CD14-positive monocyte (primary cell): ENCODE data around the gene ASAP3. TPM values are rescaled to one million over a fixed set of nuclear protein-coding genes. Genes with fewer than 3 reads are reported as not detected.

ENCODE experiments used
- DNase-seq, 3 donors: peaks; one replicate each; pipeline ENCODE4 v3.0.0-alpha.2; 2011 to 2022
- H2AFZ ChIP-seq: 2 replicates; pipeline ENCODE4 v1.6.0; 2012; ENCODE audit warnings: mild to moderate bottlenecking, low read depth, low read length, inconsistent platforms; ENCODE audit not compliant: insufficient read depth, poor library complexity, severe bottlenecking
- H3K27ac ChIP-seq, 2 donors: 1 replicate in 1 of 2; 2 replicates in 1 of 2; pipeline ENCODE4 v1.5.1; 2012 to 2013; ENCODE audit warnings: low read length in 2 of 2, control low read depth in 1 of 2, inconsistent platforms in 1 of 2, low read depth in 1 of 2, mild to moderate bottlenecking in 1 of 2
- H3K27me3 ChIP-seq, 2 donors: one replicate each; pipeline versions ENCODE4 v1.6.0 to v1.6.1; 2011 to 2013; ENCODE audit warnings: low read length in 2 of 2; ENCODE audit not compliant: control insufficient read depth in 2 of 2, insufficient read depth in 2 of 2
- H3K36me3 ChIP-seq, 2 donors: replicated peaks in 1 of 2; 1 replicate in 1 of 2; 2 replicates in 1 of 2; pipeline versions ENCODE4 v1.5.1 to v1.6.1; 2012 to 2013; ENCODE audit warnings: low read length in 2 of 2, control low read depth in 1 of 2, inconsistent platforms in 1 of 2, mild to moderate bottlenecking in 1 of 2; ENCODE audit not compliant: insufficient read depth in 2 of 2, control insufficient read depth in 1 of 2
- H3K4me1 ChIP-seq, 2 donors: 1 replicate in 1 of 2; 2 replicates in 1 of 2; pipeline versions ENCODE4 v1.5.1 to v1.6.1; 2012 to 2013; ENCODE audit warnings: low read length in 2 of 2, control low read depth in 1 of 2, inconsistent platforms in 1 of 2, mild to moderate bottlenecking in 1 of 2, moderate library complexity in 1 of 2; ENCODE audit not compliant: insufficient read depth in 2 of 2, control insufficient read depth in 1 of 2
- H3K4me2 ChIP-seq: replicated peaks from 2 replicates; pipeline ENCODE3; 2012; ENCODE audit warnings: low read length, moderate library complexity, mild to moderate bottlenecking; ENCODE audit not compliant: poor library complexity, severe bottlenecking; ENCODE audit errors: extremely low read depth
- H3K4me3 ChIP-seq, 3 experiments: fragments of 200-600 bp in 1 of 3; sonication (generic) in 1 of 3; replicated peaks in 1 of 3; 1 replicate in 2 of 3; 2 replicates in 1 of 3; pipeline ENCODE4 v1.5.1; 2011 to 2013; ENCODE audit warnings: low read length in 3 of 3, mild to moderate bottlenecking in 3 of 3, control low read depth in 2 of 3, low read depth in 2 of 3, inconsistent platforms in 1 of 3, moderate library complexity in 1 of 3
- H3K79me2 ChIP-seq: 2 replicates; pipeline ENCODE4 v1.6.0; 2012; ENCODE audit warnings: mild to moderate bottlenecking, control low read depth, inconsistent platforms, low read length, moderate library complexity; ENCODE audit not compliant: insufficient read depth
- H3K9ac ChIP-seq: 2 replicates; pipeline ENCODE4 v1.6.0; 2017; ENCODE audit warnings: low read length, mild to moderate bottlenecking; ENCODE audit not compliant: insufficient read depth, poor library complexity, severe bottlenecking
- H3K9me3 ChIP-seq, 2 donors: replicated peaks in 1 of 2; 1 replicate in 1 of 2; 2 replicates in 1 of 2; pipeline versions ENCODE4 v1.5.1 to v1.6.1; 2012 to 2013; ENCODE audit warnings: low read length in 2 of 2, control low read depth in 1 of 2; ENCODE audit not compliant: control insufficient read depth in 1 of 2, insufficient read depth in 1 of 2
- H4K20me1 ChIP-seq: 2 replicates; pipeline ENCODE4 v1.6.0; 2012; ENCODE audit warnings: mild to moderate bottlenecking, low read length, control low read depth, moderate library complexity; ENCODE audit not compliant: insufficient read depth
- H3K27ac Mint-ChIP-seq, 7 donors: one replicate each; pipeline ENCODE4 v1.8.0; 2020; ENCODE audit warnings: mild to moderate bottlenecking in 7 of 7, mixed read lengths in 7 of 7, moderate library complexity in 6 of 7, inconsistent platforms in 2 of 7
- H3K27me3 Mint-ChIP-seq, 3 donors: one replicate each; pipeline ENCODE4 v1.8.0; 2021 to 2022; ENCODE audit warnings: low read depth in 3 of 3, mild to moderate bottlenecking in 3 of 3, mixed read lengths in 3 of 3, moderate library complexity in 3 of 3, inconsistent platforms in 1 of 3
- H3K36me3 Mint-ChIP-seq, 2 donors: one replicate each; pipeline ENCODE4 v1.8.0; 2020; ENCODE audit warnings: mixed read lengths in 2 of 2, inconsistent platforms in 1 of 2, mild to moderate bottlenecking in 1 of 2
- H3K4me1 Mint-ChIP-seq: one replicate; pipeline ENCODE4 v1.8.0; 2020; ENCODE audit warnings: mild to moderate bottlenecking, mixed read lengths
- H3K4me3 Mint-ChIP-seq, 2 donors: one replicate each; pipeline ENCODE4 v1.8.0; 2020; ENCODE audit warnings: mild to moderate bottlenecking in 2 of 2, mixed read lengths in 2 of 2, moderate library complexity in 1 of 2
- H3K9me3 Mint-ChIP-seq, 7 donors: one replicate each; pipeline ENCODE4 v1.8.0; 2020 to 2022; ENCODE audit warnings: mixed read lengths in 7 of 7, mild to moderate bottlenecking in 6 of 7, moderate library complexity in 6 of 7, inconsistent platforms in 2 of 7
- WGBS: methylation state at CpG from one replicate; pipeline ENCODE4 v1.1.5; 2013; ENCODE audit warnings: missing lambda C conversion rate; ENCODE audit not compliant: insufficient coverage; 5-methylcytosine and 5-hydroxymethylcytosine counted together
- intact Hi-C, 2 donors: fragments of 100-400 bp; cut with micrococcal nuclease; formaldehyde crosslinking; loops; one replicate each; pipeline versions ENCODE4 v1.15.0 to v1.15.1; 2023
- polyA plus RNA-seq, 3 donors: library from polyadenylated mRNA; depleted of rRNA in 1 of 3; unstranded in 2 of 3; stranded (reverse) in 1 of 3; fragments of 300-500 nt in 2 of 3; fragments of >200 nt in 1 of 3; fragmentation: Illumina TruSeq in 2 of 3; gene quantifications; 1 replicate in 2 of 3; 2 replicates in 1 of 3; pipeline ENCODE4 v1.2.3, GENCODE V29; 2012 to 2021
- TF ChIP-seq, protein P1 (sequence below): fragments of 200-600 bp; IDR thresholded peaks from one replicate; pipeline ENCODE4 v1.8.0; 2022; ENCODE audit warnings: antibody characterized with exemption, mild to moderate bottlenecking

Gene ASAP3
- polyA plus RNA-seq, 3 donors: 0.27 to 1.1 TPM; not detected in 1

DNA sequence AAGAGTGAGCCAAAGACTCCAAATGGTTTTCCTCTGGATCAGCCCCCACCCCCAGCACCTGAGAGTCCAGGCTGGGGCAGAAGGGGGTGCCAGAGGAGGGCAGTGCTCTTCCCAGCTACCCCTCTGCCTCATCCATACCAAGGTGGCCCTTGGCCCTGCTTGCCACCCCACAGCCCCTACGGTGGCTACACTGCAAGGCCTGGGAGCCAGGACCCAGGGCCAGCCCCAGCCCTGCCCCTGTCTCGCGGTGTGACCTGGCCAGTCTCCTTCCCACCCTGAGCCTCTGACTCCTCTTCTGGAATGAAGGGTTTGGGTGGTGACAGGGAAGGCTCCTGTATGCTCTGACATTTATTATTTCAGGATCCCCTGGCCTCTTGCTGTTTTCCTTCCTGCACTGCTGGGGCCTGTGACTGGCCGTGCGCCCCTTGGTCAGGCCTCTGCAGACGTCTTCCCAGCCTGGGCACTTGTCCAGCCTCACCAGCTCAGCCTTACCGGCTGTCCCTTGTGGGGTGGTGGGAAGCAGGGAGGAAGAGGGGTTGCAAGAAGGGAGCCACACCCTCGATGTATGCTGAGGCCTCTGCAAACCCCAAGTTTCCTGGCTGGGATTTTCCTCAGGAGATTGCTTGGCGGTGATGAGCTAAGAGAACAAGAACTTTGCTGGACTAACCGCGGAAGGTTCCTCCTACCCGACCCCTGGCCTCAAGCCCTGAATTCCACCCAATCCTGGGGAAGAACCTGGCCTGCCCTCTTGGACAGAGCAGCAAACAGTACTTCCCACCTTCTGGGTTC, 13.5 kb downstream of the ASAP3 start:
- no peaks in the 10 kb centered on the region for H3K4me1 ChIP-seq
- H3K4me1 Mint-ChIP-seq: no peaks in the 10 kb centered on the region
- peaks cover 3 to 10% (median 4%) of the 10 kb centered on the region in 3 donors for H3K27me3 Mint-ChIP-seq
- no peaks in the 10 kb centered on the region for H3K79me2 ChIP-seq
- H3K9me3 ChIP-seq: no peaks in the 10 kb centered on the region
- no peak overlapping the region for H3K9ac ChIP-seq
- no peak overlapping the region for H3K4me3 ChIP-seq
- no peak overlapping the region for H3K4me2 ChIP-seq
- no peaks in the 10 kb centered on the region for H3K36me3 ChIP-seq
- no peak overlapping the region for H3K4me3 Mint-ChIP-seq
- no peak overlapping the region for H3K27ac Mint-ChIP-seq
- 83% methylated on average over 7 of the region's 12 CpGs for WGBS
- no peaks in the 10 kb centered on the region for H3K36me3 Mint-ChIP-seq
- TF ChIP-seq, protein P1, sequence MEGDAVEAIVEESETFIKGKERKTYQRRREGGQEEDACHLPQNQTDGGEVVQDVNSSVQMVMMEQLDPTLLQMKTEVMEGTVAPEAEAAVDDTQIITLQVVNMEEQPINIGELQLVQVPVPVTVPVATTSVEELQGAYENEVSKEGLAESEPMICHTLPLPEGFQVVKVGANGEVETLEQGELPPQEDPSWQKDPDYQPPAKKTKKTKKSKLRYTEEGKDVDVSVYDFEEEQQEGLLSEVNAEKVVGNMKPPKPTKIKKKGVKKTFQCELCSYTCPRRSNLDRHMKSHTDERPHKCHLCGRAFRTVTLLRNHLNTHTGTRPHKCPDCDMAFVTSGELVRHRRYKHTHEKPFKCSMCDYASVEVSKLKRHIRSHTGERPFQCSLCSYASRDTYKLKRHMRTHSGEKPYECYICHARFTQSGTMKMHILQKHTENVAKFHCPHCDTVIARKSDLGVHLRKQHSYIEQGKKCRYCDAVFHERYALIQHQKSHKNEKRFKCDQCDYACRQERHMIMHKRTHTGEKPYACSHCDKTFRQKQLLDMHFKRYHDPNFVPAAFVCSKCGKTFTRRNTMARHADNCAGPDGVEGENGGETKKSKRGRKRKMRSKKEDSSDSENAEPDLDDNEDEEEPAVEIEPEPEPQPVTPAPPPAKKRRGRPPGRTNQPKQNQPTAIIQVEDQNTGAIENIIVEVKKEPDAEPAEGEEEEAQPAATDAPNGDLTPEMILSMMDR: no peak
- H4K20me1 ChIP-seq: no peaks in the 10 kb centered on the region
- no peaks in the 10 kb centered on the region for H3K27me3 ChIP-seq
- no peak for DNase-seq
- H2AFZ ChIP-seq: no peak overlapping the region
- peaks cover 0 to 1% (median 0%) of the 10 kb centered on the region in 7 donors for H3K9me3 Mint-ChIP-seq
- H3K27ac ChIP-seq: no peak overlapping the region
- intact Hi-C loops: no loop called here

DNA sequence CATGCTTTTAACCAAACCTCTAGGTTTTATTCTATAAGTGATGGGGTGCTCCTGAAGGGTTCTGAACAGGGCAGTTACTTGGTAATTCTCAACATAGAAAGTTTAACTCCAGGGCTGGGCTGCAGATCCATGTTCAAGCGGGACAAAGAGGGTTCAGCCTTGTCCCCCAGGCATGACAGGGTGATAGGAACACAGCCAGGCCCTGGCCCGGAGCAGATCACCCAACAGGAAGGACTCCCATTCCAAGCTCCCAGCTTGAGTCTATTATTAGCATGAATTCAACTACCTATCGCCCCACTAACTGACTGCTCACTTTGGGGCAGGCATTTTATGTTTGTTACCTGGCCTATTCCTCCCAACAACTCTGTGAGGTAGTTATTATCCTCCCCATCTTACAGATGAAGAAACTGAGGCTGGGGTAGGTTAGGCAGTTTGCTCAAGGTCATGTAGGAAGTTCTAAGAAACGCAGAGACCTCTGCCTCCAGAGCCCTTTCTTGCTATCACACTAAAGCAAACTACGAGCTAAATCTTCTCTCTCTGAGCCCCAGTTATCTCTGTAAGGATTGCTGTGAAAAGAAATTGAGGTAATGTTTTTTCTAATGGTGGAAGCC, 14.5 kb downstream of the ASAP3 start:
- intact Hi-C loops: no loop called here
- Mint-ChIP-seq H3K9me3 (peaks cover 0 to 1% (median 0%) of the 10 kb centered on the region in 7 donors), H3K4me3 (no peak overlapping the region), H3K27ac (no peak overlapping the region), H3K4me1 (no peaks in the 10 kb centered on the region), H3K27me3 (peaks cover 2 to 10% (median 3%) of the 10 kb centered on the region in 3 donors), H3K36me3 (no peaks in the 10 kb centered on the region)
- no peaks in the 10 kb centered on the region for H4K20me1 ChIP-seq
- no peaks in the 10 kb centered on the region for H3K36me3 ChIP-seq
- no peak overlapping the region for H3K9ac ChIP-seq
- 60% methylated on average over 2 of the region's 5 CpGs for WGBS
- no peaks in the 10 kb centered on the region for H3K27me3 ChIP-seq
- H3K27ac ChIP-seq: no peak overlapping the region
- no peak for DNase-seq
- H3K4me2 ChIP-seq: no peak overlapping the region
- H3K4me1 ChIP-seq: no peaks in the 10 kb centered on the region
- H2AFZ ChIP-seq: no peak overlapping the region
- TF ChIP-seq, protein P1: no peak
- no peak overlapping the region for H3K4me3 ChIP-seq
- no peaks in the 10 kb centered on the region for H3K9me3 ChIP-seq
- no peaks in the 10 kb centered on the region for H3K79me2 ChIP-seq
